OCI-LY7 (cell line): Measurements from ENCODE around the gene MALL.

ENCODE experiments used
- CTCF ChIP-seq: fragments of 200-600 bp; sonication (generic); conservative IDR thresholded peaks from 2 replicates; pipeline ENCODE4 v1.5.1; 2014; ENCODE audit warnings: mild to moderate bottlenecking, antibody characterized with exemption, low read length, moderate library complexity, mixed read lengths
- EZH2phosphoT487 ChIP-seq: fragments of 200-600 bp; sonication (generic); IDR thresholded peaks from 2 replicates; pipeline ENCODE4 v1.6.1; 2018; ENCODE audit warnings: low read depth, borderline replicate concordance, mild to moderate bottlenecking, mixed run types, antibody characterized with exemption, low read length, moderate library complexity, mixed read lengths

- no peak for TF ChIP-seq CTCF
- no peak for TF ChIP-seq EZH2phosphoT487
Measured at GRCh38 chr2:110146183-110146944, 30.7 kb upstream of the MALL start.
